ENCODE results near the gene ARSB.

DNA sequence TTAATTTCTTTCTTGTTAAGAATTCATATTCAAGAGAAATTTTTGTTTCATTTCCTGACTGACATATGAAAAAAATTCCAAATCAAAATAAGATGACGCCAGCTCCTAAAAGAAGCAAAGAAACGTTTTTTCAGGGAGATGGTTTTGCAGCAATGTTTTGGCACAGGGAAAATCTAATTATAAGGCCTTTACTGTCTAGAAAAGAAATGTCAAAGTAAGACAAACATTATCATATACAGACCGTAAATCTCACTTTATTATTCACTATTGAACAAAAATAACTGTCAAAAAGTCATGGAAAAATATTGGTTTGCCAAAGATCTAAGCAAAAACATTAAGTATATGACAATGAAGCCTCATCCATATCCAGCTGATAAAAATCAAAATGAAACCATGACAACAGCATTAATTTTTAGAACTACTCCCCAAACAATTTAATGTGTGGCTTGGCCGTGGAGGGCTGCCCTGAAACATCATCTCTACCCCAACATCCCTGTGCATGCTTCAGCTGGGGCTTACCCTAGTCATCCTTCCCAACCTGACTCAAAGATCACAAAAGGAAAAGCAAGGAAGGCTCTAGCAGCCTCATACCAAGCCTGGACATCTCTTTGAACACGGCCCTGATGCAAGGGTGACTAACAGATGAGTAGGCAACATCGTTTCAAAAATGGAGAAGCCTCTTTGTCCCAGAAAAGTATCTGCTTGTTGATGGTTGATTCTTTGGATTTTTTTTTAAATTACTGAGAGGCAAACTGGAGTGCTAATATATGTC is 95.6 kb downstream of the ARSB start:
- TF ChIP-seq, protein P1, sequence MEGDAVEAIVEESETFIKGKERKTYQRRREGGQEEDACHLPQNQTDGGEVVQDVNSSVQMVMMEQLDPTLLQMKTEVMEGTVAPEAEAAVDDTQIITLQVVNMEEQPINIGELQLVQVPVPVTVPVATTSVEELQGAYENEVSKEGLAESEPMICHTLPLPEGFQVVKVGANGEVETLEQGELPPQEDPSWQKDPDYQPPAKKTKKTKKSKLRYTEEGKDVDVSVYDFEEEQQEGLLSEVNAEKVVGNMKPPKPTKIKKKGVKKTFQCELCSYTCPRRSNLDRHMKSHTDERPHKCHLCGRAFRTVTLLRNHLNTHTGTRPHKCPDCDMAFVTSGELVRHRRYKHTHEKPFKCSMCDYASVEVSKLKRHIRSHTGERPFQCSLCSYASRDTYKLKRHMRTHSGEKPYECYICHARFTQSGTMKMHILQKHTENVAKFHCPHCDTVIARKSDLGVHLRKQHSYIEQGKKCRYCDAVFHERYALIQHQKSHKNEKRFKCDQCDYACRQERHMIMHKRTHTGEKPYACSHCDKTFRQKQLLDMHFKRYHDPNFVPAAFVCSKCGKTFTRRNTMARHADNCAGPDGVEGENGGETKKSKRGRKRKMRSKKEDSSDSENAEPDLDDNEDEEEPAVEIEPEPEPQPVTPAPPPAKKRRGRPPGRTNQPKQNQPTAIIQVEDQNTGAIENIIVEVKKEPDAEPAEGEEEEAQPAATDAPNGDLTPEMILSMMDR (IDR thresholded peaks at IDR 0.05) = no peak
- no peak for TF ChIP-seq POLR2A (IDR thresholded peaks at IDR 0.05)
